ENCODE results near the gene NUDT1. TPM values are rescaled to one million over a fixed set of nuclear protein-coding genes. Genes with fewer than 3 reads are reported as not detected.

The NUDT1 gene
- total RNA-seq, 4 donors from 2014 or later, result 4.2 to 23.6 (median 9.5) TPM; not detected in 1

DNA sequence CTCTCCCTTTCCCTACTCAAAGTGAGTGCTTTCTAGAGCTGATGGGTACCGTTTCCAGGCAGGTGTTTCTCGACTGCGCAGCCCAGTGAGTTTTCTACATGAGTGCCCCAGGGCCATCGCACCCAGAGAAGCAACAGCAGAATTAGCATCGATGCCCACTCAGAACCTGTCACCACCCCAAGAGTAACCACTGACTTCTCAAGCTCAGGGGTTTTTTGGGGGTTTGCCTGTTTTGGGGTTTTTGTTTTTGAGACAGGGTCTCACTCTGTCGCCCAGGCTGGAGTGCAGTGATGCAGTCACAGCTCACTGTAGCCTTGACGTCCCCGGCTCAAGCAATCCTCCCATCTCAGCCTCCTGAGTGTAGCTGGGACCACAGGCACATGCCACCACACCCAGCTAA is 46.5 kb downstream of the NUDT1 start:
- WGBS, 2 donors (ENCODE audit: low coverage in 1 of 2), result 84 to 100% methylated on average over 3 to 8 of the region's 8 CpGs
- in situ Hi-C loops (cut with MboI; ENCODE audit: low pct_ligation_motif_present in 1 of 4, low pct_unique_long_range_greater_than_20kb in 1 of 4, low sequenced_read_pairs in 3 of 4), result no loop called here
- Histone ChIP-seq H3K36me3 (no peaks in the 10 kb centered on the region), H3K9me3 (no peaks in the 10 kb centered on the region), H3K27me3 (no peaks in the 10 kb centered on the region), H3K27ac (no peak overlapping the region), H3K4me3 (no peak overlapping the region), H3K4me1 (no peaks in the 10 kb centered on the region)
- TF ChIP-seq POLR2A (IDR thresholded peaks at IDR 0.05) (no peak), POLR2AphosphoS5 (IDR thresholded peaks at IDR 0.05) (no peak), EP300 (IDR thresholded peaks at IDR 0.05; ENCODE audit: low read depth) (no peak)
- TF ChIP-seq, protein P1, sequence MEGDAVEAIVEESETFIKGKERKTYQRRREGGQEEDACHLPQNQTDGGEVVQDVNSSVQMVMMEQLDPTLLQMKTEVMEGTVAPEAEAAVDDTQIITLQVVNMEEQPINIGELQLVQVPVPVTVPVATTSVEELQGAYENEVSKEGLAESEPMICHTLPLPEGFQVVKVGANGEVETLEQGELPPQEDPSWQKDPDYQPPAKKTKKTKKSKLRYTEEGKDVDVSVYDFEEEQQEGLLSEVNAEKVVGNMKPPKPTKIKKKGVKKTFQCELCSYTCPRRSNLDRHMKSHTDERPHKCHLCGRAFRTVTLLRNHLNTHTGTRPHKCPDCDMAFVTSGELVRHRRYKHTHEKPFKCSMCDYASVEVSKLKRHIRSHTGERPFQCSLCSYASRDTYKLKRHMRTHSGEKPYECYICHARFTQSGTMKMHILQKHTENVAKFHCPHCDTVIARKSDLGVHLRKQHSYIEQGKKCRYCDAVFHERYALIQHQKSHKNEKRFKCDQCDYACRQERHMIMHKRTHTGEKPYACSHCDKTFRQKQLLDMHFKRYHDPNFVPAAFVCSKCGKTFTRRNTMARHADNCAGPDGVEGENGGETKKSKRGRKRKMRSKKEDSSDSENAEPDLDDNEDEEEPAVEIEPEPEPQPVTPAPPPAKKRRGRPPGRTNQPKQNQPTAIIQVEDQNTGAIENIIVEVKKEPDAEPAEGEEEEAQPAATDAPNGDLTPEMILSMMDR (IDR thresholded peaks at IDR 0.05), result no peak
- intact Hi-C loops (cut with DNase I; ENCODE audit: low total_unique reads), result no loop called here
- DNase-seq, result no peak

DNA sequence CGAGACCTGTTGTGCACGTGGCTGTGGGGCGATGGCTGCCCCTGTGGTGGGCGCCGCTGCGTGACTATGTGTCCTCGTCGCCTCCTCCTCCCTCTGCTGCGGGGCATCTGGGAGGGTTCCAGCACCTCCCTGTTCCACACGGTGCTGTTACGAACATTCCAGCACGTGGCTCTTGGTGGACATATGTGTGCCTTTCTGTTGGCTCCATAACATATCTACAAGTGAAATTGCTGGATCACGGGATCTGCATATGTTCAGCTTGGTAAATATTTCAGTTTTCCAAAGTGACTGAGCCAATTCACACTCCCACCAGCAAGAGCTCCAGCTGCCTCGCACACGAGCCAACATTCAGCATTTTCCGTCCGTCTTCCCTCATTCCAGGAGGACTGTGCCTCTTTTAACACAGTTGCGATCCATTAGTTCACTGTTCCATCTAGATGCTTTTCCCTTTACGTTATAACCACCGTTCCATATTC is 47.1 kb downstream of the NUDT1 start:
- Histone ChIP-seq H3K4me1 (no peaks in the 10 kb centered on the region), H3K36me3 (no peaks in the 10 kb centered on the region), H3K27me3 (no peaks in the 10 kb centered on the region), H3K9me3 (no peaks in the 10 kb centered on the region), H3K27ac (no peak overlapping the region), H3K4me3 (no peak overlapping the region)
- DNase-seq, result no peak
- WGBS, 2 donors (ENCODE audit: low coverage in 1 of 2), result 85 to 93% methylated on average over 5 to 20 of the region's 20 CpGs
- intact Hi-C loops (cut with DNase I; ENCODE audit: low total_unique reads) (no loop called here), in situ Hi-C loops (cut with MboI; ENCODE audit: low pct_ligation_motif_present in 1 of 4, low pct_unique_long_range_greater_than_20kb in 1 of 4, low sequenced_read_pairs in 3 of 4) (no loop called here)
- TF ChIP-seq, protein P1 (IDR thresholded peaks at IDR 0.05), result no peak
- TF ChIP-seq POLR2A (IDR thresholded peaks at IDR 0.05) (no peak), POLR2AphosphoS5 (IDR thresholded peaks at IDR 0.05) (no peak), EP300 (IDR thresholded peaks at IDR 0.05; ENCODE audit: low read depth) (no peak)

DNA sequence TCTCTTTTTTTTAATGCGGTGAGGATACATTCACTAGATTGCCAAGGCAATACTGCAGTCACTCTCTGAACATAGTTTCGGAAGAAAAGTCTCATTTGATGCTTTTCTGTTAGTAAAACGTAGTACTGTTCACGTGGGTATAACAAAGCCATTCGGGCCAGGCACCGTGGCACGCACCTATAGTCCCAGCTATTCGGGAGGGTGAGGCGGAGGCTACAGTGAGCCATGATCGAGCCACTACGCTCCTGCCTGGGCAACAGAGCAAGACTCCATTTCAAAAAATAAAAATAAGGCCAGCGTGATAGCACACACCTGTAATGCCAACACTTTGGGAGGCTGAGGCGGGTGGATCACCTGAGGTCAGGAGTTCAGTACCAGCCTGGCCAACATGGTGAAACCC is 47.6 kb downstream of the NUDT1 start:
- no peak overlapping the region for H3K27ac ChIP-seq

DNA sequence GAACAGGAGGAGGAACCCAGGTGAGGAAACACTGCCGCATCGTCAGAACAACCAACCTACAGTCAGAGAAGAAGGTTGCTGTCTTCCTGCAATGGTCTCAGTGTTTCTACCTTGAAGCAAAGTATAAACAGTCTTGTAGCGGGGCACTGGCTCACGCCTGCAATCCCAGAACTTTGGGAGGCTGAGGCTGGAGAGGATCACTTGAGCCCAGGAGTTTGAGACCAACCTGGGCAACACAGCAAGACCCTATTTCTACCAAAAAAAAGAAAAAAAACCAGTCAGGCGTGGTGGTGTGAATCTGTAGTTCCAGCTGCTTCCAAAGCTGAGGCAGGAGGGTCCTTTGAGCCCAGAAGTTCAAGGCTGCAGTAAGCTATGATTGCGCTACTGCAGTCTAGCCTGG is 48.9 kb downstream of the NUDT1 start:
- 96 to 100% methylated on average over 1 to 6 of the region's 6 CpGs for WGBS, 2 donors (ENCODE audit: low coverage in 1 of 2)
- no peaks in the 10 kb centered on the region for H3K9me3 ChIP-seq
- H3K4me1 ChIP-seq, result no peaks in the 10 kb centered on the region
- intact Hi-C loops (cut with DNase I; ENCODE audit: low total_unique reads) (no loop called here), in situ Hi-C loops (cut with MboI; ENCODE audit: low pct_ligation_motif_present in 1 of 4, low pct_unique_long_range_greater_than_20kb in 1 of 4, low sequenced_read_pairs in 3 of 4) (no loop called here)
- TF ChIP-seq, protein P1 (IDR thresholded peaks at IDR 0.05), result no peak
- TF ChIP-seq POLR2A (IDR thresholded peaks at IDR 0.05) (no peak), POLR2AphosphoS5 (IDR thresholded peaks at IDR 0.05) (no peak), EP300 (IDR thresholded peaks at IDR 0.05; ENCODE audit: low read depth) (no peak)
- no peak overlapping the region for H3K27ac ChIP-seq
- no peaks in the 10 kb centered on the region for H3K36me3 ChIP-seq
- H3K27me3 ChIP-seq, result no peaks in the 10 kb centered on the region
- no peak for DNase-seq
- no peak overlapping the region for H3K4me3 ChIP-seq

More for the DNA sequence above, 47.6 kb downstream of the NUDT1 start:
- TF ChIP-seq, protein P1 (IDR thresholded peaks at IDR 0.05), result no peak
- TF ChIP-seq POLR2AphosphoS5 (IDR thresholded peaks at IDR 0.05) (no peak), POLR2A (IDR thresholded peaks at IDR 0.05) (no peak), EP300 (IDR thresholded peaks at IDR 0.05; ENCODE audit: low read depth) (no peak)
- DNase-seq, result no peak
- no peak overlapping the region for H3K4me3 ChIP-seq
- H3K9me3 ChIP-seq, result no peaks in the 10 kb centered on the region
- intact Hi-C loops (cut with DNase I; ENCODE audit: low total_unique reads) (no loop called here), in situ Hi-C loops (cut with MboI; ENCODE audit: low pct_ligation_motif_present in 1 of 4, low pct_unique_long_range_greater_than_20kb in 1 of 4, low sequenced_read_pairs in 3 of 4) (no loop called here)
- H3K4me1 ChIP-seq, result no peaks in the 10 kb centered on the region
- H3K36me3 ChIP-seq, result no peaks in the 10 kb centered on the region
- H3K27me3 ChIP-seq, result no peaks in the 10 kb centered on the region
- WGBS, 2 donors (ENCODE audit: low coverage in 1 of 2), result 85 to 100% methylated on average over 1 to 13 of the region's 13 CpGs

All from transverse colon (tissue), 4 donors.